Heart left ventricle (tissue), 13 donors: ENCODE data around the gene NCS1.

ENCODE experiments used
- CTCF ChIP-seq, 12 donors: fragments of 200-600 bp; sonication (generic) in 4 of 12; IDR thresholded peaks; one replicate each; pipeline versions ENCODE4 v1.5.0 to v1.8.0; 2018 to 2022; ENCODE audit warnings: antibody characterized with exemption in 12 of 12, mild to moderate bottlenecking in 5 of 12
- POLR2A ChIP-seq, 2 donors: fragments of 450-650 bp; IDR thresholded peaks; one replicate each; pipeline ENCODE4 v1.6.1; 2017; ENCODE audit warnings: antibody characterized with exemption in 2 of 2, mild to moderate bottlenecking in 2 of 2, moderate library complexity in 2 of 2
- donor health status: ischemic (EF 13 %, LVEDD 7.1; RV severe dilation, severe dysfunction).
- donor health status: DM: no; HTN: yes; CAD: no.
- donor health status: DM: no; HTN: no; CAD: no.
- donor health status: ischemic (EF 25% LVEDD 6.9; RV normal size, moderate dysfunction).
- donor health status: ischemic (EF 25% LVEDD 5.7; RV mildly dilated, moderate dysfunction).
- donor health status: ischemic (EF 35%, LVEDD 5.7; RV mildly dilated, moderate dysfunction).
- donor health status: nonischemic (EF 11% LVEDD 7.7; RV severe dilation, severe dysfunction).
- donor health status: DM: yes; HTN: yes; CAD: no.
- donor health status: PGD.
- donor health status: ischemic (EF 29% LVEDD 5.4; RV normal size, mild dysfunction).
- donor health status: nonischemic (EF 23%, LVEDD 6.1; RV moderate dilation, normal function).

- TF ChIP-seq POLR2A (IDR thresholded peaks at IDR 0.05) (no peak), CTCF (IDR thresholded peaks at IDR 0.05) (no peak)
Measured at GRCh38 chr9:130265431-130266235, 93.4 kb downstream of the NCS1 start, which contains the start of gene HMCN2.
